GM12875 (cell line): ENCODE results near the gene CKLF.
"Not testable (repeated sequence)": the region's sequence is repeated elsewhere in the genome, so short reads cannot be mapped to it uniquely, and the experiment has no call there.

Source experiments
- H3K4me3 ChIP-seq: one replicate; pipeline ENCODE4 v1.5.1; 2011; ENCODE audit warnings: low read depth, low read length, control low read depth
- TF ChIP-seq, protein P1 (sequence below): IDR thresholded peaks from 2 replicates; pipeline ENCODE4 v1.5.1; 2011; ENCODE audit warnings: low read depth, mild to moderate bottlenecking, control low read depth, inconsistent platforms, low read length, moderate library complexity, borderline replicate concordance; ENCODE audit not compliant: insufficient read depth

The CKLF gene

GRCh38 chr16:66588981-66589713 lies 36.8 kb downstream of the CKLF start:
- H3K4me3 ChIP-seq, result no peak overlapping the region
- TF ChIP-seq, protein P1, sequence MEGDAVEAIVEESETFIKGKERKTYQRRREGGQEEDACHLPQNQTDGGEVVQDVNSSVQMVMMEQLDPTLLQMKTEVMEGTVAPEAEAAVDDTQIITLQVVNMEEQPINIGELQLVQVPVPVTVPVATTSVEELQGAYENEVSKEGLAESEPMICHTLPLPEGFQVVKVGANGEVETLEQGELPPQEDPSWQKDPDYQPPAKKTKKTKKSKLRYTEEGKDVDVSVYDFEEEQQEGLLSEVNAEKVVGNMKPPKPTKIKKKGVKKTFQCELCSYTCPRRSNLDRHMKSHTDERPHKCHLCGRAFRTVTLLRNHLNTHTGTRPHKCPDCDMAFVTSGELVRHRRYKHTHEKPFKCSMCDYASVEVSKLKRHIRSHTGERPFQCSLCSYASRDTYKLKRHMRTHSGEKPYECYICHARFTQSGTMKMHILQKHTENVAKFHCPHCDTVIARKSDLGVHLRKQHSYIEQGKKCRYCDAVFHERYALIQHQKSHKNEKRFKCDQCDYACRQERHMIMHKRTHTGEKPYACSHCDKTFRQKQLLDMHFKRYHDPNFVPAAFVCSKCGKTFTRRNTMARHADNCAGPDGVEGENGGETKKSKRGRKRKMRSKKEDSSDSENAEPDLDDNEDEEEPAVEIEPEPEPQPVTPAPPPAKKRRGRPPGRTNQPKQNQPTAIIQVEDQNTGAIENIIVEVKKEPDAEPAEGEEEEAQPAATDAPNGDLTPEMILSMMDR, result peak; percentile 98

DNA sequence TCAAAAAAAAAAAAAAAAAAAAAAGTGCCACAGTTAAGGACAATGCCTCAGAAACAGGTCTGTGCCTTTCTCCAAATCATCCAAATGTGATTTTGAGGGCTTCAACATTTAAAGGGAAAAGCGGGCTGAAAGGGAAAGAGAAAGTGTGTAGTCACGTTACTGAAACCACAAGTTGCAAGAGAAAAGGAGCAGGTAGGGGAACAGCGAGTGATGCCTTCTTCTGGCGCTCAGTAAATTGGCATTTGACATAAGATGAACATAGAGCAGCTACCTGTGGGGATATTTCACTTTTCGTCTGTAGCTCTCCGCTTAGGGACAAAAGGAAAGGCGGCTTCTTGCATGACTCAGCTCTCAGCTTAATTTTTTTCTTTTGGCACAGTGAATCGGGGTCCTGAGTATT lies 37.9 kb downstream of the CKLF start:
- H3K4me3 ChIP-seq, result no peak overlapping the region
- TF ChIP-seq, protein P1, result no peak

- no peak overlapping the region for H3K4me3 ChIP-seq
- TF ChIP-seq, protein P1, result no peak
These were observed 38.6 kb downstream of the CKLF start for GRCh38 chr16:66591018-66591417.

DNA sequence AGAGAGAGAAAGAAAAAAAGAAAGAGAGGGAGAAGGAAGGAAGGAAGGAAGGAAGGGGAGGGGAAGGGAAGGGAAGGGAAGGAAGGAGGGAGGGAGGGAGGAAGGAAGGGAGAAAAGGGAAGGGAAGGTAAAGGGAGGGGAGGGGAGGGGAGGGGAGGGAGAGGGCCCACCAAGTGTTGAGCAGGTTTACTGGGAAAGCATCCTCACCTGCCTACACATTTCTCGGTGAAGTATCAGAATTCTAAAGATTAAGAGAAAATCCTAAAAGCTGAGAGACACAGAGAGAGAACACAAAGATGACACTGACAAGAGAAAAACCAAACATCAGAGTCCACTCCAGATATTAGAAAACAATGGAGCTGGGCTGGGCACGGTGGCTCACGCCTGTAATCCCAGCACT lies 39.9 kb downstream of the CKLF start:
- H3K4me3 ChIP-seq, result no peak overlapping the region
- TF ChIP-seq, protein P1, result no peak

DNA sequence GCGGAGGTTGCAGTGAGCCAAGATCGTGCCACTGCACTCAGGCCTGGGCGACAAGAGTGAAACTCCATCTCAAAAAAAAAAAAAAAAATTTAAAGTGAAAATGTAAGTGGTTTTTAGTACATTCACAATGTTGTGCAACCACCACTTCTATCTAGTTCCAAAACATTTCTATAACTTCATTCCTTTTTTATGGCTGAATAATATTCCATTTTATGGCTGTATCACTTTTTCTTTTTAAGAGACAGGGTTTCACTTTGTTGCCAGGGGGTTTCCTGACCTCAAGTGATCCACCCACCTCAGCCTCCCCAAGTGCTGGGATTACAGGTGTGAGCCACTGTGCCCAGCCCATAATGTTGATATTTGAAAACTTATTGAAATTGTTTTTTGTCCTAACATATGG lies 40.4 kb downstream of the CKLF start:
- no peak overlapping the region for H3K4me3 ChIP-seq
- TF ChIP-seq, protein P1, result no peak

GRCh38 chr16:66594739-66595138 lies 42.4 kb downstream of the CKLF start:
- no peak overlapping the region for H3K4me3 ChIP-seq
- TF ChIP-seq, protein P1, result no peak

DNA sequence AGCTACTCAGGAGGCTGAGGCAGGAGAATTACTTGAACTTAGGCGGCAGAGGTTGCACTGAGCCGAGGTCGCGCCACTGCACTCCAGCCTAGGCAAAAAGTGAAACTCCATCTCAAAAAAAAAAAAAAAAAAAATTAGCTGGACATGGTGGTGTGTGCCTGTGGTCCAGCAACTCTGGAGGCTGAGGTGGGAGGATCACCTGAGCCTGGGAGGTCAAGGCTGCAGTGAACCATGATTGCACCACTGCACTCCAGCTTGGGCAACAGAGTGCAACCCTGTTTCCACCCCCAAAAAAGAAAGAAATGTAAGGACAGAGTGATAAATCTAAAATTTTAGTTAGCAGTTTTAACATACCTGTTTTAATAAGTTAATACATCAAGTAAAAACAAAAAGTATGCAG lies 44.2 kb downstream of the CKLF start:
- H3K4me3 ChIP-seq, result not testable (repeated sequence)
